Posterior vena cava (tissue), 2 donors: ENCODE measurements around the gene ZNF800. TPM values are rescaled to one million over a fixed set of nuclear protein-coding genes. Genes with fewer than 3 reads are reported as not detected.
"Not testable (repeated sequence)": the region's sequence is repeated elsewhere in the genome, so short reads cannot be mapped to it uniquely, and the experiment has no call there.

Experiments used
- DNase-seq: peaks from one replicate; pipeline ENCODE4 v3.0.0-alpha.2; 2020; ENCODE audit warnings: low spot score
- intact Hi-C, 2 donors: fragments of 100-400 bp; cut with DNase I; formaldehyde crosslinking; loops; one replicate each; pipeline versions ENCODE4 v1.14.1 to v1.14.2; 2022 to 2023
- long read RNA-seq, 2 donors: library from polyadenylated mRNA; unstranded; transcript quantifications; one replicate each; pipeline ENCODE4 v2.0.0, GENCODE V29; 2020 to 2021
- total RNA-seq, 2 donors: library from RNA; stranded (reverse); fragmentation: NEBNext Ultra II Directional; extraction: Animal tissue kit (Norgen Biotek cat#: 25700); gene quantifications; one replicate each; pipeline ENCODE4 v1.2.1, GENCODE V29; 2021
- donor health status: DM: yes; HTN: yes; CAD: no.
- donor health status: DM: yes; HTN: yes; CAD: no.

The ZNF800 gene, protein sequence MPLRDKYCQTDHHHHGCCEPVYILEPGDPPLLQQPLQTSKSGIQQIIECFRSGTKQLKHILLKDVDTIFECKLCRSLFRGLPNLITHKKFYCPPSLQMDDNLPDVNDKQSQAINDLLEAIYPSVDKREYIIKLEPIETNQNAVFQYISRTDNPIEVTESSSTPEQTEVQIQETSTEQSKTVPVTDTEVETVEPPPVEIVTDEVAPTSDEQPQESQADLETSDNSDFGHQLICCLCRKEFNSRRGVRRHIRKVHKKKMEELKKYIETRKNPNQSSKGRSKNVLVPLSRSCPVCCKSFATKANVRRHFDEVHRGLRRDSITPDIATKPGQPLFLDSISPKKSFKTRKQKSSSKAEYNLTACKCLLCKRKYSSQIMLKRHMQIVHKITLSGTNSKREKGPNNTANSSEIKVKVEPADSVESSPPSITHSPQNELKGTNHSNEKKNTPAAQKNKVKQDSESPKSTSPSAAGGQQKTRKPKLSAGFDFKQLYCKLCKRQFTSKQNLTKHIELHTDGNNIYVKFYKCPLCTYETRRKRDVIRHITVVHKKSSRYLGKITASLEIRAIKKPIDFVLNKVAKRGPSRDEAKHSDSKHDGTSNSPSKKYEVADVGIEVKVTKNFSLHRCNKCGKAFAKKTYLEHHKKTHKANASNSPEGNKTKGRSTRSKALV
- total RNA-seq: 10 to 100 TPM; 31.3 to 37.2 TPM
- long read RNA-seq, donor 1, full-length matches to known transcripts: 3 of 5 reads
- long read RNA-seq, donor 1, partial matches to known transcripts: 1 of 5 reads
- long read RNA-seq, donor 1, other reads (novel, unspliced or antisense): 1 of 5 reads
- long read RNA-seq, donor 2, full-length matches to known transcripts: 11 of 57 reads
- long read RNA-seq, donor 2, partial matches to known transcripts: 44 of 57 reads
- long read RNA-seq, donor 2, other reads (novel, unspliced or antisense): 2 of 57 reads

DNA sequence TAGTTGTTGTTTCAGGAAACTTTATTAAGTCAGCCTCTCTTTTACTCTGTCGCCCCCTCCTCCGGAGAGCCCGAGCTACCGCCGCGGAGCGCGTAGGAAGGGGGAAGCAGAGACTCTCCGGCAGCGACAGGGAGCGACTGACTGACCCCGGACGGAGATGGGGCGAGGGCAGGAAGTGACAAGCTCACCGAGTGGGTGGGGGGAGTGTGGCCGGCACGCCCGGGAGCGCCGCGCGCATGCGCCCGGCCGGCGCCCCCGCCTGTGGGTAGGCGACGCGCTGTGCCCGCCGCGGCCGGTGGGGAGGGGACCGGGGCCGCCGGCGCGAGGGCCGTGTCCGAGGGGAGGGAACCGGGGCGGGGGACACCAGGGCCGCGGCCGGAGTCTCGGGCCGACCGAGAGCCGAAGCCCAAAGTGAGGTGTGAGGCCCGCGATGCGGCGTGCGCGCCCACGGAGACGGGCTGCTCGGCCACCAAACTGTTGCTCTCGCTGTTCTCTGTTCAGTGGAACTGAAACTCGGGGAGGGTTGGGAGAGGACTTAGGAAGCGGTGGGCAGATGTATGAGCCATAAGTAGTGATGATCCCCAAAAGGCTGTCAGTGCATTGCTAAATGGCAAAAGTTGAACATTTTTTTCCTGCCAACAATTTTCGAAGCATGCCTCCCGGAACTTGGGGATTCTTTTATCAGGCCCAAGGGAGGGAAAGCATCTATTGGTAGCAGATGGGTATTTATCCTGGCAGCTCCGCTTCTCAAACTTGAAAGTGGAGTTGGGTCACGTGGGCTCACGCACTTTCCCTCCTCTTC, at the start of gene ZNF800:
Gene ZNF800 (minus strand): TSS at position 143 of the 802 bp plus-strand sequence. CDS start 1,151 bp downstream, outside the sequence.
- intact Hi-C loops: no loop called here
- DNase-seq: peak; percentile 97

DNA sequence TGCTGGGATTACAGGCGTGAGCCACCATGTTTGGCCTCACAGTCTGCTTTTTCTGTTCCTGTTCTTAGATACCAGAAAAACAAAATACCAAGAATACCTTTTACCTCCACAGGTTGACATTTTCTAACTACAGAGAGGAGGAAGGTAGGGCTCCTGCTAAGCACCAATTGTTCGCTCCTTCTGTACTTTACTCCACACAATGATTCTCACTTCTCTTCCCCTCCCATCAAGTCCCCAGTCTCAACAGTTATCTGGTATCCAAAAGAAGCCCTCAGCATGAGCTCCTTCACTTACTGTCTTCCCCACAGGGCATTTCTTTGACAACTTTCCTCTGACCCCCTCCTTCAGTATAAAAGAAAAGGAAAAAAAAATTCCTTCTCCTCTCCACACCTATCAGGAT, 47.7 kb upstream of the ZNF800 start:
- intact Hi-C loops: no loop called here
- DNase-seq: no peak

DNA sequence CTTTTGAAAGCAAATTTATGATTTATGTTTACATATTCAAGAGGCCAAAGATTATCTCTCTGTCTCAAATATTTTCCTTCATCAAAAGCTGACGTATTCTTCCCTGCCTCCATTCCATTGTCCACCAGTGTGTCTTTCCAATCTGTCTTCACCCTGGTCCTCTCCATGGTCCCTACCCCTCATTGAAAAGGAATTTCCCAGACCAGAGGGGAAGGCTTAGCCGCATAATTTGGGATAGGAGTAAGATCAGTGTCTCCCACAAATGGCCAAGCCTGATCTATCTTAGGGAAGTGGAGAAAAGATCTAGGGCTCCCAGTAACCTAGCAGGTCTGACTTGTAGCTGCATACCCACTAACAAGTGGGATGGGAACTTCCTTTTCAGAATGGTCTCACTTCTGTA, 46.3 kb upstream of the ZNF800 start:
- intact Hi-C loops: no loop called here
- DNase-seq: no peak

DNA sequence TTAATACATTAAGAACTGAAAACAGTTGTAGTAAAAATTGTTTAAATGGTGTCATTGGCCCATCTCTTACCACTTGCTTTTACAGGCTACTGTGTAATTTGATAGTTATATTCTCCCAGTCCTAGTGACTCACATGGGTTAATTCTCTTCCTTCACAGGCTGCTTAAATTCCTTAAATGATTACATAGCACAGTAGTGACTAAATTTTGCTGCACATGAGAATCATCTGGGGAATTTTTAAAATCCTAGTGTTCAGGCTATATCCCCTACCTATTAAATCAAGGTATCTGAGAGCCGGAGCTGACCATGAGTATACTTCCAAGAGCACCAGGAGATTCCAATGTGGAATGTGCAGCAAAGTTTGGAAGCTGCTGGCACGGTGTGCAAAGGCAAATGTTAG, 45.3 kb upstream of the ZNF800 start:
- intact Hi-C loops: no loop called here
- no peak for DNase-seq

DNA sequence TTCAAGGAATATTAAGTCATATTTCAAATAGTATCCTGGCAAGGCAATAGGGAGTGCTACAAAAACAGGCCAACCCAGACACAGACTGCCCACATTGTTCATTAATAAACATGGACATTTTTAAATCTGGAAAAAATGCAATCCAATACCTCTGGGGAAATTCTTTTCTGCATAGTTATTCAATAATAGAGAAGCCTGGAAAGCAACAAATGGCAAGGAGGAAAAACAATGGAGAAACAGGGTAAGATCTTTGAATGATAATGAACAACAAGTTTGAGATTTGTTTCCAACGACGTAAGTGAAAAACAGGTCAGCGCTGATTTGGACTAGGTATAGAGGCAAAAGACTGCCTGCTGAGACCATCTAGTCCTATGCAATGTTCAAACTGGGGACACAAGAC, 44.7 kb upstream of the ZNF800 start:
- intact Hi-C loops: no loop called here

DNA sequence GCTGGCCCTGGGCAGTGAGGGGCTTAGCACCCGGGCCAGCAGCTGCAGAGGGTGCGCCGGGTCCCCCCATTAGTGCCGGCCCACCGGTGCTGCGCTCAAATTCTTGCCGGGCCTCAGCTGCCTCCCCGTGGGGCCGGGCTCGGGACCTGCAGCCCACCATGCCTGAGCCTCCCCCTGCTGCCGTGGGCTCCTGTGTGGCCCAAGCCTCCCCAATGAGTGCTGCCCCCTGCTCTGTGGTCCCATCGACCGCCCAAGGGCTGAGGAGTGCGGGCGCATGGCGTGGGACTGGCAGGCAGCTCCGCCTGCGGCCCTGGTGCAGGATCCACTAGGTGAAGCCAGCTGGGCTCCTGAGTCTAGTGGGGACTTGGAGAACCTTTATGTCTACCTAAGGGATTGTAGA, 36.8 kb upstream of the ZNF800 start:
- intact Hi-C loops, DNase-seq: not testable (repeated sequence)

More for the DNA sequence above, 44.7 kb upstream of the ZNF800 start:
- no peak for DNase-seq

DNA sequence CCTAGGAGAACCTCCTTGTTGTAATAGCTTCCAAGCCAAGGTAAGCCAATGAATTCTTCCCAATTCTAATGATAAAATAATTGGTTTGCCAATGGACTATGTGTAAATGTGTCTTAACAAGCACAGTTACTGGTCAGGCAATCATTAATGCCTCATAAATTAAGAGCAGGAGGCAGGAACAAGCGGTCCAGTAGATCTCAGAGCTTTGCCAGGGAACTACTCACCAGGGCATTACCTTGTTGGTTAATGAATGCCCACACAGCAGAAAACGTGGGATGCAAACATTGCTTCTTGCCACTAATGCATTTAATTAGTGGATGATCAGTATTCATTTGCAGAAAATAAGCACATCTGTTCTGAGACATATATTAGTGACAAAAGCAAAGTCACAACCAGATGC, 26.7 kb upstream of the ZNF800 start:
- intact Hi-C loops: no loop called here
- DNase-seq: no peak

DNA sequence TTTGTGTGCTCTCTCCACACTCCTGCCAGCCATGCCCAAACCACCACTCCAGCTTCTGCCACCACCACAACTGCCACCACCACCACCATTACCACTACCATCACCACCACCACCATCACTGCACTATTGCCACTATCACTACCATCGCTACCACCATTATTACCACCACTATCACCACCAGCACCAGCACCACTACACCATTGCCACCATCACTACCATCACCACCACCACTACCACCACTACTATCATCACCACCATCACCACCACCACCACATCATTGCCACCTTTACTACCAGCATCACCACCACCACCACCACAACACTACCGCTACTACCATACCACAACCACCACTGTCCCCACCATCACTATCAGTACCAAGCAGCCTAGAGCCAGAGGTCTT, 26.0 kb upstream of the ZNF800 start:
- DNase-seq: no peak
- intact Hi-C loops: no loop called here

DNA sequence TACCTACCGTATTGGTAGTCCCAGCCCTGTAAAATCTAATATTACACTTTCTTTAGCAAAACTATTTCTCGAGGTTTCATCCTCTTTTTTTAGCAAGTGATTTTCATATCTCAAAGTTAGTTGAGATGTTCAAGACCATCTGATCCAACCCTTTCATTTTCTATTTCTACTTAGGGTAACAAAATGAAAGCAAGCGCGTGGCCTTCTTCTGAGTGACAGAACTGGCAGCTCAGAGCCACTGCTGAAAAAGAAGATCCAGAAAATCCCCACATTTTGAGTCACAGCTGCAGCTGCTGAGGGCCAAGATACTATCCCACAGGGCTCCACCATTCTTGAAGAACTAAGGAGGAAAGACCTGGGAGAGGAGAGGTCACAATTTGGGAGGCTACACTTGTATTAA, 24.8 kb upstream of the ZNF800 start:
- intact Hi-C loops: no loop called here
- DNase-seq: no peak

DNA sequence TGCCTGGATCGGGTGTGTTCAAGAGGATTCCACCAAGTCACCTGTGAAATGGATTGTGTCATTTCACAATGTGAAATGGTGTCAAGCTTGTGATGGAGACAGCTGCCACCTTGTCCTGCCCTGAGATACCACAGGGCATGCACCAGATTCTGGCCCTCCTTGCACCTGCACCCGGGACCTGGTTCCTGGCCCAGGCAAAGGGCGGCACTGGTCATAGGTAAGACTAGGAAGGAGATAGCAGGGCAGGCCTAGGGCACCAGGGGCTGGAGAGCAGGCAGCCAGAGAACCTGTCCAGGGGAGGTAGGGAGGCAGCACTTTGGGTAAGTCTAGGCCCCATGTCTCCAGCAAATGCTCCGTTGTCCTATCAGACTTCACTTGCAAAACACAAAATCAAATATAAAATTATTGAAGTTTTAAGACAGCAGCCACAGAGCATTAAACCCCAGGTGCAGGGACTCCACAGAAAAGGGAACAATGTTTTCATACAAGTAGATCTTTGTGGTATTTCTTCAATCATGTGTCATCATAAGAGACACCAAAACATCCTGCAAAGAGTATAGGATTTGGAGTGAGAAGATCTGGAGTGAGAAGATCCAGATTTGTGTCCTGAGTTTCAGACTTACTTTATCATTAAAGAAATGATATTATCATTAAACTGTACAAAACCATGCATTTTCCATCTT, 22.7 kb upstream of the ZNF800 start:
- no peak for DNase-seq
- intact Hi-C loops: no loop called here

DNA sequence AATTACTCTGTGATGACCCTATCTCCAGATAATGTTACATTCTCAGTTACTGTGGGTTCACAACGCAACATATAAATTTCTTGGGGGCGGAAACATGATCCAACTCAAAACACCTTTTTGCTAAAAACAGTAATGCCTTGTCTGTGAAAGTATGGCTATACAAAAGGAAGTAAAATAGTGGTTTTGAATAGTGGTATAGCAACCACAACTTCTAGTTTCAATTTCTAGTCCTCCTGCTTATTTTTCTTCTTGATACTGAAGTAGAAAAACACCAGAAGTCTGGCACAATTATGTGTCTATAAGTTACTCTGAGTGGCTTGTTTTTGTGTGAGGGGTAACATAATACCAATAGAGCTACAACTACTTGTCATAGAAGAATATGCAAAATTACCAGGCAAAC, 21.5 kb upstream of the ZNF800 start:
- DNase-seq: no peak
- intact Hi-C loops: no loop called here

DNA sequence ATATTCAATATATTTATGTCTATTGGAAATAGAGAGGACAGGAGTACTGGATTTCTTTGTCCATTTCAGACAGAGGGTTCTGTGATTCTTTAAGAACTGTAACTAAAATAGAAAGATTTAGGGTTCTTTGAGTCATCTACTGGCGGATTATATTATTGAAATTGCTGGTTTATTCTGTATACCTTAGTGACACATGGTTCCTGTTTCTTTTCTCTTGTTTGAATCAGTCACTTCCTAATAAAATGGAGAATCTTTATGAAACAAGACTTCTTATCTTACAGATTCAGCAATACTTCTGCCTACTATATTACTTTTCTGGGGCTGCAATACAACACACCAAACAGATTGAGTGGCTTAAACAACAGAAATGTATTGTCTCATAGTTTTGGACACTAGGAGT, 20.8 kb upstream of the ZNF800 start:
- intact Hi-C loops: no loop called here
- no peak for DNase-seq

DNA sequence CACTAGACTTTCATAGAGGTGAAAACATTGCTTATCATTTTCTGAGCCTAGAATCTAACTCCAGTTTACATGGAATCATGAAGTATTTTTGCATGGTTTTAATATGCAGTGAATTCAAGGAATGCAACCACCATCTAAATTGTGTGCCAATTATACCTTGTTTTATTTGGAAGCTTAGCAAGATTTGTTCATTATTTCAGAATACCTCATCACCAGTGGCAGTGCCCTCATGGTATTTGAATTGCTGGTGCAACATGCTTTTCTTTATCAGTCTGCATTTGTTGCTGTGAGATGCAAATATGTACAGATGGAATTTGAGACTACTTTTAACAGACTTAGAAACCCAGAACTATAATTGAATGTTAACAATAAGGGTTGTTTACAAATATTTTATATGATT, 18.7 kb upstream of the ZNF800 start:
- intact Hi-C loops: no loop called here
- no peak for DNase-seq

DNA sequence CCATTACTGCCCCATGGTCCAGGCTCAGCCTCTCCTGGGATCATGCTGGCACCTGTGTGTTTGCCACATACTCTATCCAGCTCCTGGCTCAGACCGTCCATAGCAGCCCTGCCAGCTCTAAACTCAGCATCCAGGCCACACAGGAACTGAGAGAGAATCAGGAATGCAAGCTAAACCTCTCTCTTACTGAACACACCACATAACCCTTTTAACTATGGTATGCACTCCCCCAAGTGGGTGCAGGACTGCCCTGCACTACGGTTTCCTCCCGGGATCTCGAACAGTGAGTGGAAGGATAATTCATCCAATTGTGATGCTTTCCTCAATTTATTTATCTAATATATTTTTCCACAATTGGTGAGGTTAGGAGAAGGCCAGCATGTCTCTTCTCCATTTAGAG, 17.1 kb upstream of the ZNF800 start:
- DNase-seq: no peak
- intact Hi-C loops: no loop called here

DNA sequence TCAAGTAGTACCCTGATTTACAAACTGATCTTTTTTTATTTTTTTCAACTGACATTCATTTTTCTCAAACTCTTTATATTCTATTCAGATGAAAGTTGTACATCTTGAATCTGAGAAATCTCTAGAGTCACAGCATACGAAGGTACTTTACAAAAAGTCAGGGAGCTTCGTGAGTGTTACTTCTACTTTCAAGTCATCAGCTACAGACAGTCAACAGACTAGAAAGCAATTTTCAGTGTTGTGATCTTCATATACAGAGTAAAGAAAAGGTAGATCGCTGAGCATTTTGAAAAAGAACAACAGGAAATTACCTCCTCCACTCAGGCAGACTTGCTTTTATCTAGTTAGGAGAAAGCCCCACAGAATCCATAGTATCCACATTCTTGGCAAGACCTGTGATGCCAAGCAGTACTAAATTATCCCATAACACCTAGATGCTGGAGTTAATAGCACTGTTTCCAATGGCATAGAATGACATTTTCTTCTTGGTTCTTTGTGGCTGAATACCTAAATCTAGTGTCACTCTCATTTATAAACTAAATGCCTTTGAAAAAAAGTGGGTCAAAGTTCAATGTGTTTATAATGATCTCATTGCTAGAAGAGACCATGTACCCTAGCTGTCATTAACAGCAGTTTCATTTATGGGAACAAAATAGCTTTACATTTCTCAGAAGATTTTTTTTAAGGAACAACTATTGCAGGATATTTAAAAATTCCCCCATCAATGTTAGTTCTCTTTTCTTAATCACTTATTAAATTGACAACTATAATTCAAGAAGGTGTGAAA, 12.0 kb upstream of the ZNF800 start:
- DNase-seq: no peak
- intact Hi-C loops: no loop called here

DNA sequence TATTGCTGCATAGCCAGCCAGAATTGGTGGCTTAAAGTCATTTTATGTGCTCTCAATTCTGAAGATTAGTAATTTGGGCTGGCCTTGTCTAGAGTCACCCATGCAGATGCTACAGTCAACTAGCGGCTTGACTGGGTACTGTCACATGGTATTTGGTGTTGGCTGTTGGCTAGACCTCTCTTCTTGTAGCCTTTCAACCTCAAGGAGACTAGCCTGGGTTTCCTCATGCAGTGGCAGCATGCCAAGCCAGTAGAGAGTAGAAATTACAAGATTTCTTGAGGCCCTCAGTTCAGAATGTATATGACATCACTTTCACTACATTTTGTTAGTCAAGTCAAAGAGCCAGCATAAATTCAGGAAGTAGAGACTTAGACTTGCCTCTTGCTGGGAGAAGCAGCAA, 3.7 kb upstream of the ZNF800 start:
- DNase-seq: peak; percentile 80
- intact Hi-C loops: no loop called here

DNA sequence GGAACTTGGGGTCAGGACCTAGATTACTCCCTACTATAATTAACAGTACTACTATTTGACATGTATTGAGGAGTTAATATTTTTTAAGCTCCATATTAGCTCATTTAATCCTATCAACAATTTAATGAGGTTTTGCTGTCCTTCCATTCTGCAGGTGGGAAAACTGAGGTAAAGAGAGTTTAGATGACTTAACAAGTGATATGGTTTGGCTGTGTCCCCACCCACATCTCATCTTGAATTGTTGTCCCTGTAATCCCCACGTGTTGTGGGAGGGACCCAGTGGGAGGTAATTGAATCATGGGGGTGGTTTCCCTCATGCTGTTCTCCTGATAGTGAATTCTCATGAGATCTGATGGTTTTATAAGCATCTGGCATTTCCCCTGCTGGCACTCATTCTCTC, 2.6 kb upstream of the ZNF800 start:
- DNase-seq, intact Hi-C loops: not testable (repeated sequence)

DNA sequence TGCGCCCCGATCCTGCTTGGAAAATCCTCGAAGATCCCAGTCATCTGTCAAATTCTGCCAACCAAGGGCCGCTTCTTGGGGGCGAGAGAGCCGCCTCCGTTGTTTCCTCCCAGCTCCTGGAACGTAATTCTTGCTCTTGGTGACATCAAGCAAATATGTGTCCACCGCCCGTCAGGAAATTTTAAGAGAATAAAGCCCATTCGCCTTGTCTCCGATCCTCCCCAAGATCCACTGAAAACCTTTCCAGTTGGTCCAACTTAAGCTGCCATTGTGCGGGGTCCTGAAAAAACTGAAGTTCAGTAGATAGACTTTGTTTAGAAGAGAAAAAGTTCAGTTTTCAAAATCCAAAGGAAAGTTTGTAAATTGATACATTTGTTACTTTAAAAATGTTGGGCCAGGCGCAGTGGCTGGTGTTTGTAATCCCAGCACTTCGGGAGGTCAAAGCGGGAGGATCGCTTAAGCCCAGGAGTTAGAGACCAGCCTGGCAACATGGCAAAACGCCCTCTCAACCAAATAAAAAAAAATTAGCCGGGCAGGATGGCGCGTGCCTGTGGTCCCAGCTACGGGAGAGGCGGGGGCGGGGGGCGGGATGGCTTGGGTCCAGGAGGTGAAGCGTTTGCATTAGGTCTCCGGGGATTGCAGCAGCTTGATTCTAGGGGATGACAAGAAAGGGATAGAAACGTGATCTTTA, 1.0 kb upstream of the ZNF800 start:
- intact Hi-C loops: no loop called here
- peak; percentile 78 for DNase-seq
